ENCODE data around the gene FGF1.
A peak's percentile ranks its signal among the peaks of the same experiment; 100 is the strongest.
"Not testable (repeated sequence)": the region's sequence is repeated elsewhere in the genome, so short reads cannot be mapped to it uniquely, and the experiment has no call there.

Gene FGF1

GRCh38 chr5:142667831-142668230 lies 18.1 kb downstream of the FGF1 start:
- DNase-seq = no peak

GRCh38 chr5:142664636-142665035 lies 21.3 kb downstream of the FGF1 start:
- no peak for DNase-seq

GRCh38 chr5:142664067-142664466 lies 21.8 kb downstream of the FGF1 start:
- DNase-seq = no peak

GRCh38 chr5:142663246-142663645 lies 22.6 kb downstream of the FGF1 start:
- DNase-seq = no peak

GRCh38 chr5:142661957-142662356 lies 23.9 kb downstream of the FGF1 start:
- no peak for DNase-seq

- no peak for DNase-seq
These were observed 24.7 kb downstream of the FGF1 start for GRCh38 chr5:142661143-142661542.

GRCh38 chr5:142660731-142661130 lies 25.2 kb downstream of the FGF1 start:
- DNase-seq = no peak

- DNase-seq = no peak
These were observed 25.7 kb downstream of the FGF1 start for GRCh38 chr5:142660196-142660595.

- no peak for DNase-seq
These were observed 26.5 kb downstream of the FGF1 start for GRCh38 chr5:142659405-142659804.

GRCh38 chr5:142658278-142658677 lies 27.6 kb downstream of the FGF1 start:
- DNase-seq = no peak

- no peak for DNase-seq
These were observed 28.4 kb downstream of the FGF1 start for GRCh38 chr5:142657446-142657845.

GRCh38 chr5:142655339-142656267 lies 30.3 kb downstream of the FGF1 start:
- DNase-seq = no peak

- DNase-seq = no peak
These were observed 31.3 kb downstream of the FGF1 start for GRCh38 chr5:142654578-142655058.

- no peak for DNase-seq
These were observed 32.6 kb downstream of the FGF1 start for GRCh38 chr5:142653321-142653720.

- DNase-seq = no peak
These were observed 33.3 kb downstream of the FGF1 start for GRCh38 chr5:142652563-142652962.

GRCh38 chr5:142650881-142651280 lies 35.0 kb downstream of the FGF1 start:
- DNase-seq = no peak

- no peak for DNase-seq
These were observed 35.8 kb downstream of the FGF1 start for GRCh38 chr5:142650060-142650459.

- not testable (repeated sequence) for DNase-seq
These were observed 37.8 kb downstream of the FGF1 start for GRCh38 chr5:142648108-142648507.

- no peak for DNase-seq
These were observed 40.4 kb downstream of the FGF1 start for GRCh38 chr5:142645456-142645855.

- DNase-seq = peak; percentile 47
These were observed 41.1 kb downstream of the FGF1 start for GRCh38 chr5:142644640-142645361.

- no peak for DNase-seq
These were observed 41.8 kb downstream of the FGF1 start for GRCh38 chr5:142644127-142644526.

GRCh38 chr5:142643634-142644033 lies 42.3 kb downstream of the FGF1 start:
- DNase-seq = no peak

GRCh38 chr5:142642427-142642826 lies 43.5 kb downstream of the FGF1 start:
- DNase-seq = no peak

GRCh38 chr5:142641711-142642110 lies 44.2 kb downstream of the FGF1 start:
- DNase-seq = no peak
